B cell (primary cell): ENCODE measurements around the gene PAPLN.

ENCODE experiments used
- EZH2 ChIP-seq: IDR thresholded peaks from 2 replicates; pipeline ENCODE4 v1.6.1; 2012; ENCODE audit warnings: borderline replicate concordance, low read depth, mild to moderate bottlenecking, moderate library complexity, low read length; ENCODE audit not compliant: insufficient read depth, poor library complexity, severe bottlenecking
- TF ChIP-seq, protein P1 (sequence below): fragments of 200-600 bp; IDR thresholded peaks from one replicate; pipeline ENCODE4 v1.8.0; 2022; ENCODE audit warnings: antibody characterized with exemption, mild to moderate bottlenecking

DNA sequence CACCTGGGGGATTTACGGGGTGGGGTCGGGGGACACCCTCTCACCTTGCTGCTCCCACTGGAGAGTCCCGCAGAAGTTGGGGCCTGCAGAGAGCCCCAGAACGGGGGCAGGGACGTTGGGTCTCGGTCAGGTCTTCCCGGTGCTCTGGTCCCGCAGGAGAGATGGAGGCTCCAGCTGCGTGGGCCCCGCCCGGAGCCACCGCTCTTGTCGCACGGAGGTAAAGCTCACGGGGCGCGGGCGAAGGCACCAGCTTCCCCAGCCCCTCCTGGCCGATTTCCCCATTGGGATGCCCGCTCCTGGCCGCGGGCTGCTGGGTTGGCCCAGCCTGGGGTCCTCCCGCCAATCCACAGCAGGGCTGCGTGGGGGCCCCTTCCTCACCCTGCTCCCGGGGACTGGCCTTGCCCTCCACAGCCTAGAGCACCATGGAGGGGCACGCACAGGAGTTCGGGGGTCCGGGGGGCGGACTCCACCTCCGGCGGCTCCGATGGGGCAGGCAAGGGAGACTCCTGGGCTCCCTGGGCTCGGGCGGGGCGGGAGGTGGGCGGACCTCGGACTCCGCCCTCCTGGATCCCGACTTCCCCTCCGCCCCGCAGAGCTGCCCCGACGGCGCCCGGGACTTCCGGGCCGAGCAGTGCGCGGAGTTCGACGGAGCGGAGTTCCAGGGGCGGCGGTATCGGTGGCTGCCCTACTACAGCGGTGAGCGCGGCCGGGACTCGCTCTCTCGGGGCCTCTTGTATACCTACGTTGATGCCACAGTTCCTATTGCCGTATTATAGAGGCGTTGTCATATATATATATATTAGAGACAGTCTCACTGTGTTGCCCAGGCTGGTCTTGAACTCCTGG is 8.4 kb downstream of the PAPLN start:
- TF ChIP-seq, protein P1, sequence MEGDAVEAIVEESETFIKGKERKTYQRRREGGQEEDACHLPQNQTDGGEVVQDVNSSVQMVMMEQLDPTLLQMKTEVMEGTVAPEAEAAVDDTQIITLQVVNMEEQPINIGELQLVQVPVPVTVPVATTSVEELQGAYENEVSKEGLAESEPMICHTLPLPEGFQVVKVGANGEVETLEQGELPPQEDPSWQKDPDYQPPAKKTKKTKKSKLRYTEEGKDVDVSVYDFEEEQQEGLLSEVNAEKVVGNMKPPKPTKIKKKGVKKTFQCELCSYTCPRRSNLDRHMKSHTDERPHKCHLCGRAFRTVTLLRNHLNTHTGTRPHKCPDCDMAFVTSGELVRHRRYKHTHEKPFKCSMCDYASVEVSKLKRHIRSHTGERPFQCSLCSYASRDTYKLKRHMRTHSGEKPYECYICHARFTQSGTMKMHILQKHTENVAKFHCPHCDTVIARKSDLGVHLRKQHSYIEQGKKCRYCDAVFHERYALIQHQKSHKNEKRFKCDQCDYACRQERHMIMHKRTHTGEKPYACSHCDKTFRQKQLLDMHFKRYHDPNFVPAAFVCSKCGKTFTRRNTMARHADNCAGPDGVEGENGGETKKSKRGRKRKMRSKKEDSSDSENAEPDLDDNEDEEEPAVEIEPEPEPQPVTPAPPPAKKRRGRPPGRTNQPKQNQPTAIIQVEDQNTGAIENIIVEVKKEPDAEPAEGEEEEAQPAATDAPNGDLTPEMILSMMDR = no peak
- no peak for TF ChIP-seq EZH2
